Stimulated activated CD4-positive, alpha-beta T cell treated with anti-CD3 and anti-CD28 coated beads, Interleukin-2, amount 100 ng/mL, for 48 hours (primary cell): ENCODE data around the gene LAMA2.

ENCODE experiments used
- DNase-seq, 2 donors: peaks; one replicate each; pipeline ENCODE4 v3.0.0-alpha.2; 2020

The LAMA2 gene

DNA sequence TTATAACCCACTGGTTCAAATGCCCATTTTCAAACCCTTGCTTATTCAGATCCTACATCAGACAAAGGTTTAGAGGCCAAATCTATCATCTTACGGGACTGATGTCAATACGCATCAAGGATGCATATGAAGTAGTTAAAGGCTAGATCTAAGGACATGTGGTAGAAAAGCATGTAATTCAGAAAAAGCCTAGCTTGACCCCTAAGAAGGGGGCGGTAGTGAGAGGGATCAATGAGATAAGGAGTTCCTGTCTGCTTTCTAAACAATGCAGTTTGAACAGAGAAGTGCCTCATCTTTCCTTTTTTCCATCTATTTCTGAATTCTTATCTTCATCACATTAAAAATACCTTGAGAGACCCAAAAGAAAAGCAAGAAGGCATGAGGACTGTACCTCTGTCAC, 589.3 kb downstream of the LAMA2 start:
- DNase-seq, result no peak

DNA sequence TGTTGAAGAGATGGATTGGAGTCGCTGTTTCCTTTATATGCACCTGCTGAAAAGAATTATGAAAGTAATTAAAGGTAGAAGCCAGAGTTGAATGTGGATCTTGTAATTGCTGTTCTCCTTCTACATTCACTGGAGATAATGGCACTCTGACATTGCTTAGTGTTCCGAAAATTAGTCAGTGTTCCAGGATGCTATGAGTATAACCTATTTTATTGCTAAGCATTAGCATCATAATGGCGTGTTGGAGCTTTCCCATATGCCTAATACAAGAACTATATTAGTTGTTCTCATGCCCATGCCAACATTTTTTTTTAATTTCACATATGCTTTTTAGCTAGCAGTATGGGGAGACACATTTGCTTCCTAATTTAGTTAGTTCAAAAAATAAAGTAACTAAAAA, 590.6 kb downstream of the LAMA2 start:
- no peak for DNase-seq

DNA sequence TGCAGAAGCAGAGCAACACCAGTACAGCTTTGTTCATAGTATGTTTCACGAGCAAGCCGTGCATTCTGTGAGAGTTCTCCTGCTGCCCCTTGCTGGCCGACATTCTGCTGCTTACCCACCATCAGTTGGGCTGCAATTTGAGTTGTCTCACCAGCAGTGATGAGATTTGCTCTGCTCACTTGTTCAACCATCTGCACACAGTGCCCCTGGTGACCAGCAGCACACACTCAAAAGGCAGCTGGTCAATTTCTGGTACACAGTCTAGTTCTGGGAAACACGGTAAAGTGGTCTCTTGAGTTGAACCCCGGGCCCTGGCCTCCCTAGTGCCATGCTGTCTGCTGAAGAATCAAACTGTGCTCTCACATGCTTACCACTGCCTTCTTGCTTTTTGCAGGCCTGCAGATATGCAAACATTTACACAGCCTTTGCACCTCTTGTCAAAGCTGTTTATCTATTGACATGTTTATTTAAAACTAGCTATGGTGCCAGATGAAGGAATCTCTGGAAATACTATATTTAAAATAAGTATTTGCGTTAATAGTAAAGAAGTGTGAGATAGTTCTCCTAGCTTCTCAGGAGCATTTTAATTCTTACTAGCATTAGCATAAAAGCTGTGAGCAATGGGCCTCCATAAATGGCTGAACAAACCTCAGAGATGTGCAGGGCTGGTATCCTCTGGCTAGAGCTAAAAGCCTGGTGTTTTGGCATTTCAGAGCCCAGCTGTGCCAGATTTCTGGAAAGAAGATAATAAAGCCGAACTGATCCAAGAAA, 592.7 kb downstream of the LAMA2 start:
- DNase-seq, result no peak

DNA sequence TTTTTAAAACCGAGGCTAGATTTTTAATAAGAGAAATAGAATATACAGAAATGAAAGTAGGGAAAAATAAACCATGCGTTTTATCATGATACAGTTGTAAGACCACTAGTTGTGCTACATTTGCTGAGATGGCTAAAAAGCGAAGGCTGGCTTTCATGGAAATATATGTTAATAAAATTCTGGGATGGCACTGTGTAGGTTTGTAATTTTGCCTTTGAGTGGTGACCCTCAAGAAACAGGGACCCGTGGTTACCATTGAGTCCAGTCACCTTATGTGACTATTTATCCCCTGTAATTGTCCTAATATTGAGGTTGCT, 593.3 kb downstream of the LAMA2 start:
- DNase-seq, result no peak

DNA sequence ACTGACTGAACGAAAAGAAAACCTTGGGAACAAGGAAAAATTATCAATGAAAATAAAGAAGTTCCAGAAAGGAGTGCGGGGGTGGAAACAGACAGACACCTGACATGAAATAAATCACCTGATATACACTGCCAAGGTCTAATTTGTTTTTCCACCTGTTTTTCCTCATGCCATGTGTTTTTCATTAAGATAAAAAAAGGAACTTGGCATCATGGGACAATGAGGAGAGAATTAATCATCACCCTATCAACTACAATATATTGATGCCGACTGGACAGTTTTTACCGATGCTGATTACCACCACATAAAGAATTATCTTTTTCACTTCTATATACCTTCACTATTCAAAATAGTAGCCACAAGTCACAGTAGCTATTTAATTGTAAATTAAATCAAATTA, 593.9 kb downstream of the LAMA2 start:
- no peak for DNase-seq

DNA sequence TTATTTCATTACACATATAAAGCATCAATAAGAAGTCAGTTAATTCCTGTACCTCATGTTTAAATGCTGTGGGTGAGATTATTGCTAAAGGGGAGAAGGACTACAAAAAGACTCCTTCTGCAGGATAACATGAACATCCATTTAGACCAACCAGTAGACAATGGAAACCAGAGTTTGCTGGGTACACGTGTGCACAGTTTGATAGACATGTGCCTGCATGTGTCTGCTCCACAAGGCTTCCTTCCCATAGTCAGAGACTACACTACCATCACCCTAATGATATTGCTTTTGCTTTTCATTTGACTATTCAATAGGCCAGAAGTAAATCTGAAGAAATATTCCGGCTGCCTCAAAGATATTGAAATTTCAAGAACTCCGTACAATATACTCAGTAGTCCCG, 595.4 kb downstream of the LAMA2 start:
- DNase-seq, result no peak

DNA sequence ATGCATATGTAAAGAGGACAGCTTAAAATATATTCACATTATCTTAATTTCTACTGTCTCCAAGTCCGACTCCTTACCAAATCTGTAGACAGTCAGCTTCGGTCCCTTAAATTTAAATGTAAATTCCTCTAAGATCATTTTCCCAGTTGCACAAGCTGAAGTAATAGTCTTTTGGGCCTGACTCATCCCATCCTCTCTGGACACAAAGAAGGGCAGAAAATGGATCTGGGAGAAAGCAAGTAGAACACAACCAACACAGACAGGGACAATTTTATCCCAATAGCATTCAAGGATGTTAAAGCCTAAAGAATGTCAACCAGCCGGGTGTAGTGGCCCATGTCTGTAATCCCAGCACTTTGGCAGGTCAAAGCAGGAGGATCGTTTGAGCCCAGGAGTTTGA, 598.8 kb downstream of the LAMA2 start:
- DNase-seq, result no peak

DNA sequence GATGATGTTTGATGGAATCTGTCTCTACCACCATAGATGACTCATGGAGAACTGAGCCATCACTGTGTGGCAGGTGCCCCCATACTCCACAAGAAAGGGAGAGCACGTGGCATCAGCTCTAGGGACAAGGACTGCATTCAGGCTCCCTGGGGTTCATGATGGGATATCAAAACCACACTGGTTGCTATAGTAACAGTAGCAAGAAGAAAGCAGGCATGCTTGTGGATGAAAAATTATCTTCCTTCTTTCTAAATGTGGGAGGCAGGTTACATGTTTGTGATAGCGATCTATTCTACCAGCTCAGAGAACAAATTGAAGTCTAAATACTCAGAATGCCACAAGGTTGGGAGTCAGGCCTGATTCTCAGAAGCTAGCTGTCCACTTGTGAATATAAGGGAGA, 602.8 kb downstream of the LAMA2 start:
- no peak for DNase-seq

DNA sequence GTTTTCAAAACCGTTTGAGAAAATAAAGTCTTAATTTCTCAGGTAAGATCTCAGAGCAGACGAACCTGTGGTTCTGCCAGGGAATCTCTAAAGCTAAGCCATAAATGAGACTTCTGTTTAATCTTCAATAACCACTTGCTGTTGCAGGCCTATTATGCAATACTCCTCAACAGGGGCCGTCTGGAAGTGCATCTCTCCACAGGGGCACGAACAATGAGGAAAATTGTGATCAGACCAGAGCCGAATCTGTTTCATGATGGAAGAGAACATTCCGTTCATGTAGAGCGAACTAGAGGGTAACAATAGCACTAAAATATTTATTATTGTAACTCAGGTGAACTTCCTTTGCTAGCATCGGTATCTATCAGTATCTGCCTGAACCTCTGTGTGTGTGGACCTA, 603.4 kb downstream of the LAMA2 start:
- DNase-seq, result no peak

DNA sequence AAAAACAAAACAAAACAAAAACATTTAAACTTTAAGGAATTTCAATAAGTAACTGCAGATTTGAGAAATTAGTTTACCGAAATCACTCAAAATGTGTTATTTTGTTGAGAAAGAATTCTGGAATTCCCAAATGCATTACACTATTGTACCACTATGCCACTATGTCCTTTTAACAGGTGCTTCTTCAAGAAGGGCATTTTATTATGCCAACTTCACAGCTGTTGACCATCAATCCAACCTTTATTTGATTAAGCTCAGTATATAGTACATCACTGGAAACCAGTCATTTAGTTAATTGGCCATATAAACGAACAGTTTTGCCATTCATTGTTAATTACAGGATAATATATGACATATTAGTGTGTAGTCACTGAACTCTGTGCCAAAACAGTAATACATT, 605.4 kb downstream of the LAMA2 start:
- DNase-seq, result no peak

DNA sequence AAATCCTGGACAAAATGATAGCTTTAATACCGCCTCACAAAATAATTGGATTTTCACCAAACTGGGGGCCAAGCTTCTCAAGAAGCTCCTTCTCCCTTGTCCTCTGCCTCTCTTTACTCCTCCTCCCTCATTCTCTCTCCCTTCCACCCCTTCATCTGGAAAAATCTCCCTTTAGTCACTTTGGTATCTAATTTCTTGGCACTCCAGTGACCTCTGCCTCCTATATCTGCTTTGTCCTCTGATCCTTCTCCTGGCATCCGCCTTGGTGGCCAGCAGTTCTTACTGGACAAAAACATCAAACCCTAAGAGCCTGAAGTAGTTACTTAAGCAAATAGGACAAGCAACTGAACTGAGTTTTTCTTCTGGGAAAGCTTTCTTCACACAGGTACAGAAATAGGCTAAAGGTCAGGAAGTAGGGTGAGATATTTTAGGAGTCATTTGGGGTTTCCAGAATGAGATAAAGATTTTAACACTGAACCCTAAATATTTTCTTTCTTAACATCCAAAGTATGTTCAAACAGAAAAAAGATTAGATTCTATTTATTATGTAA, 606.4 kb downstream of the LAMA2 start:
- DNase-seq, result no peak

DNA sequence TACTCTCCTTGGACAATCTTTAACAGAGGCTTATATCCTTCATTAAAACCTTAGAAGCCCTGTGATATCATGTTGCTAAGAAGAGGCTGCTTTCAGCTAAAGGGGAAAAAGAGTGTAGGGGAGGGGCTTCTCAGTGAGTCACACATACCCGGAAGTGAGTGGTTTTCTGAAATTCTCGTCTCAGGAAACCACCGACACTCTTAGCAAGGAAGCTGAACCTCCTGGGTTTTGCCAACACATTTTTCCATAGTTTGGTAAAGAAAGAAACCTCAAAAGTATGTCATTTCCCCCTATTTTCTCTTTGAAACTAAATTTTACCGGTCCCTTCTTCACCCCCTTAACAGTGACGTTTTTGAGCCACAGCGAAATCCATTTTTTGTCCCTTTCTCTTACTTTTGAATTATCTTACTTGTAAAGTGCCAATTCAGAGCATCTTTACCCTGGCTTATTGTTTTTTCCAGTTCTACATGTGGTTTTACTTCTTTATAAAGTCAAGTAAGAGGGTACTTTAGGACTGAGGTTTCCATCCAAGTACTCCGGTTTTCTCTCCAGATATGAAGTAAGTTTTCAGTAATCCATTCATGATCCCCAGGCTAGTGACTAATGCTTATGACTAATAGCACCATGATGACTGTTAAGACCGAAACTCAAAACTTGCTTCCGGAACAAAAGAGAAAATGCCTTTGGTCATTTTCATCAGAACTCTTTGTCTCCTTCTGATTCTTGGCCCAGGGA, 607.8 kb downstream of the LAMA2 start:
- DNase-seq, result peak; percentile 37 to 42

DNA sequence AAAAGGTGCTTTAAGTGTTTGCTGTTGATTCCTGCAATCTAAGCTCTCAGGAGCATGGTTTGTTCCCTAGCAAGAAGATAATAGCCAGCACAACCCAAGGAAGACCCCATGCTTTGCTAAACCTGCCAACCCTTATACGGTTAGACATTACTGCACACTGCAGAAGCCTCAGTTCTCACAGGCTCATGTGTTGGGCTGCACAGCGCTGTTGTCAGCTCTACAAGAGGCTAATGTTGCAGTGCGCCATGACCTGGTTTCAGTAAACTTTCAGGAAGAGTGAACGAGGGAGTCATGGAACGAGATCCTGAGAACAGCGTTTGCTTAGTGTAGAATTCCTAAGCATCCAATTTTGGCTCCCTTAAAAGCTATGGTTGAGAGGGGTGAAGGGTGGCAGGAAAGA, 608.5 kb downstream of the LAMA2 start:
- DNase-seq, result no peak

DNA sequence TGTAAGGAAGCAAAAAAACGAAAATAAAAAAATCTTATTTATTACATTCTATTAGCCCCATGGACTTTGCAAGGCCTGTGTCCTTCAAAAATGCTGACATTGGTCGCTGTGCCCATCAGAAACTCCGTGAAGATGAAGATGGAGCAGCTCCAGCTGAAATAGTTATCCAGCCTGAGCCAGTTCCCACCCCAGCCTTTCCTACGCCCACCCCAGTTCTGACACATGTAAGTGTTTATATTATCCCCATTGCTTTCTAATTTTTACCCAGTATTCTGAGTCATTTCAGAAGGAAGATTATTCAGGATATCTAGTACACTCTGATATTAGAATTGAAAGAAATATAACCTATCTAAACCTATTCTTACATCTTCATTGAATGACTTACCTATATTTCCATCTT, 609.3 kb downstream of the LAMA2 start:
- DNase-seq, result no peak

DNA sequence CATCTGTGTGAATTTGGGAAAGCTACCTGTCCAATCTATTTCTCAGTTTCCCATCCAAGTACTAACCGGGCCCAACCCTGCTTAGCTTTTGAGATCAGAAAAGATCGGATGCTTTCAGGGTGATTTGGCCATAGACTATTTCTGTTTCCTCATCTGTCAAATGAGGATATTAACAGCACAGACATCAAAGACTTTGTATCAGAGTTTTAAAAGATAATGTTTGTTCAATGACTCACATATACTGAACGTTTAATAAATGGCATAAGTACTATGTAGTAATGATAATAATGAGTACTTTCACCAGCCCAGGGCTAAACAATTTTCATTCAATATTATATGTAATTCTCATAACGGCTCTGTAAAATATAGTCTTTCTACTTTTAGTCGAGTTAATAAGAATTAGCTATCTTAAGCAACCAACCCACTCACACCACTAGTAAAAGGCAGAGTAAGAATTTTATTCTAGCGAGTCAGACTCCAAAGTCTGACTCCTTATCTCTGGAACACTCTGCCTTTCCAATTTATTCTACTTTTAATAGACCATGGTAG, 610.5 kb downstream of the LAMA2 start:
- DNase-seq, result no peak

DNA sequence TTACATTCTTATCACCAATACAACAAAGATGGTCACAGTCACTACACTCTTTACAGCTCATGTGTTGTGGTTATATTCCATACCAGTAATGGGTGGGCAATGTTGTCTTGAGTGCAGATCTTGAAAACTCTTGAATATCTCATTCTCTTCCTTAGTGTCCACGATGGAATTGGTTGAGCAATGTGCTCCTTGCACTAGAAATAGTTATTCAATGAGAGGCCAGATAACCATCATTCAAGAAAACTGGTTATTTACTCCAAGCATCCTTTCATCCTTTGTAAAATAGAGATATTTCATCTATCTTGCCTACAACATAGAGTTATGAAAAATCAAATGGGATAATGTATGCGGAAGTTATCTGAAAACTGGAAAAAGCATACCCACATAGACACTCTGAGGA, 611.2 kb downstream of the LAMA2 start:
- DNase-seq, result no peak

DNA sequence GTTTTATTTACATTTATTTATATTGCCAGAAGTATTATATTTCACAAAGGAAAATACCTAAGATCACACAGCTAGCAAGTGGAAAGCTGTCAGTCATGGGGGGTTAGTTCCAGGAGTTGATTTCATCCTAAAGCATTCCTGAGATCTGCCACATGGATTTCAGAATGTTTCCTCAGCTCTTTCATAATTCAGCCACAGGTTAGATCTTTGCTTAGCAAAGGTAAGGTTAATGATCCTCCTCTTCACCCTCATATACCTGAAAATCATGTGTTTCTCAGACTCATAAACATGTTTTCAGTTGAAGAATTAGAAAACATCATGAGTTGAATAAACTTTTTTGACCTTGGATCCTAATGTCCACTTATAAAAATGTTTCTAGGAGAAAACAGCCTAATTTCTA, 611.6 kb downstream of the LAMA2 start:
- DNase-seq, result no peak

DNA sequence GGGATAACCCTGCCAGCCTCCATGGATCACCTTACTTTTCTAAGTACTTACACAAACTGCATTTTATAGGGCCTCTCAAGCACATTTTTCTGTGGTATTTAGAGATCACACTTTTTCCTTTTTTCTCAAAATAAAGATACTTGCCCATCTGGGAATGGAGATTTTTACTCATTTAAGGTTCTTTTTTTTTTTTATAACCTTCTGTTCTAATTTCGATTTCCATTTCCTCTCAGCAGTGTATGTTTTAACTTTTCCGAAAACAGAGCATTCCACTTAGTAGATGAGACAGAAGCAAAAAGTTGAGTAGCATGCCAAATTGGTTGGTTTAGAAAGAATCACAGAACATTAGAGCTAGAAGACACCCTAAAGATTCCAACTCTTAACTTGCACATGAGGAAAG, 612.7 kb downstream of the LAMA2 start:
- no peak for DNase-seq

DNA sequence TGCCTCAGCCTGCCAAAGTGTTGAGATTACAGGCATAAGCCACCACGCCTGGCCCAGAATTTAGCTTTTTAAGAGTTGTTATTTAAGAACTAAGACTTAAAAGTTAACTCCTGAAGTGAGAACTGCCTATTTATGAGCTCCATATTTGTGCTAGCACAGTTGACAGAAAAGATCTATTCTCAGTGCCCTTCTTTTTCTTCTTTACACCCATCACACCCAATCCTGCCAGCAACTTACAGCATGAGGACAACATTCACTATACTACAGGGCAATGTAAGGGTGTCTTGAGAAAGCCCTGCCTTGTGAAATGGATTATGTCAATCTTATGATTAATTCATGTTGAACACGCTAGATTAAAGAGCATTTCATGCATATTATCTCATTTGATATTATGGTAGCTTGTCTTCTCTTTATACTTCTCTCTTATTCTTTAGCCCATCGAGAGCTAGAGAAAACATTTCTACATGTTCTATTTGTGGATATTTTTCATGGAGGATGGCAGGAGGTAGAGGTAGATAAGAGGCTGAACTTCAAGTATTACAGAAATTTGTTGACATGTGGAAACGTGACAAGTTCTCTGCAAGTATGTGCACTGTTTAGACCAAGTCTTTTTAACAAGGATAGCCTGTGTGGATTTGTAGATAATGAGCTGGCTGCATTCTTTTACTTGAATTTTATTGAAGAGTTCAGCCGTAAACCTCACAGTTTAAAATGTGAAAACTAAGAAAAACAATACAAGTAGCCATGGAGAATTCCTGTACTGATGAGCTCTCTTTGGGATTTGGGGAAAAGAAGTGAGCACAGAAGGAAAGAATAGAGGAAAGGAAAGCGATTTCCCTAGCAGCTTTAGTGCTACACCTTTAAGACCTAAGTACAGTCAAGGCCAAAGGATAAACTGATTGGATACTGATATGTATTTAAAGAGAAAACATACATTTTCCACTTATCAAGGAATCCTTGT, 614.8 kb downstream of the LAMA2 start:
- DNase-seq, result no peak

DNA sequence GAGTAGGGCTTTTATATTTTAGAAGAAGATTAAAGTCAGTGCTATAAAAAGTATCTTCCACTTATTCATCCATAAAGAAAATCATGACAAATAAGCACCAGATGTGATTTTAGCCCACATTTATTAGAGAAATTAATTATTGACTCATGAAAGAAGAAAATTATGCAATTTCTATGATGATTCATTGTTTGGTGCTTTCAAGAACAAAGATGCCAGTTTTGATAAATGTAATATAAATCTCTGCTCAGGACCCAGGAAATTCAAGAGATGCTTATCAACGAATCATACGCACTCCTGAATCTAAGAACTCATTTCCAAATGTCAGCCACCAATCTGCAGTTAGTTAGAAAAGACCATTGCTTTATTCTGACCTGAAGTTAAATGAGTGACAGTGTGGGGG, 615.6 kb downstream of the LAMA2 start:
- no peak for DNase-seq

DNA sequence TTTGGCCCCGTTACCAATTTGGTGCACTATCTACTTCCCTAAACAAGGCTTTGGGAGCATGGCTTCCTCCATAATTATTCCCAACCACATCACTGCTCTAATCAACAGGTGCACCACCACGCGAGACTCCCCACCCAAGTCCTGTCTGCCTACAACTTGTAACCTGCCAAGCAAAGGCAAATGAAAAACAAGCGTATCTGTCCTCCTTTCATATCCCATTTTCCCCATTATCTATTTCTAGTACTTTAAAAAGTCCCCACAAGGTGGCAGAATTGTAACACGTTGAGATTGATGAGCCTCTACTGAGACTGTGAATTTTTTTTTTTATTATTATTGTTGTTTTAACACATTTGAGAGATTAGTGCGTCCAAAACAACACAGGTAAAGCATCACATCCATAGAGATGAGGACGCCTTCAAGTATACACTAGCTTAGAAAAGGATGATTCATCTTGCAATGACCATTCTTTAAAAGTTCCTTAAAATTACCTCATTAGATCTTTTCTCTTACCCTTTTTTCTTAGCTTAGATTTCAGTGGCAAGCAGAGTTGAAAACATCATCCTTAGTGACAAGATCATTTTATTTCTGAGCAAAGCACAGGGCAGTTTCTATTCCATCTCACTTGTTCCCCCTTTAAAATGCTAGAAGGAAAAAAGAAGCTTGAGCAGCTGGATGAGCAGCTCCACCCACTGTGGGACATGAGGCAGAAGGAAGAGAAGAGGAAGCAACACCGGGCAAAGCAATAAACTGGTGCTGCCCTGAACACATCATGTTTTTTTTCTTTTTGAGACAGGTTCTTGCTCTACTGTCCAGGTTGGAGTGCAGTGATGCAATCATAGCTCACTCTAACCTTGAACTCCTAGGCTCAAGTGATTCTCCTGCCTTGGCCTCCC, 616.3 kb downstream of the LAMA2 start:
- no peak for DNase-seq

DNA sequence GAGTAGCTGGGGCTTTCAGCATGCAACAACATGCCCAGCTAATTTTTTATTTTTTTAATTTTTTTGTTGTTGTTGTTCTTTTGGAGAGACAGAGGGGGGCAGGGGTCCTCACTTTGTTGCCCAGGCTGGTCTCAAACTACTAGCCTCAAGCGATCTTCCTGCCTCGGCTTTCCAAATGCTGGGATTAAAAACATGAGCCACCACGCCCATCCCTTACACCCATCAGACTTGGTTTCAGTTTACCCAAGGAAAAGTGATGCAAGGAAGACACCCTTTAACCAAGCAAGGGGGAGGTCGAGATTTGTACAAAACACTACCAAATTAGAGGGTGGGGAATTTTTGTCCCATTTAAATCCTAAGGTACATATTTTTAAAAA, 616.9 kb downstream of the LAMA2 start:
- no peak for DNase-seq
